B cell (primary cell): ENCODE measurements around the gene BTG1. TPM values are rescaled to one million over a fixed set of nuclear protein-coding genes. Genes with fewer than 3 reads are reported as not detected.

Experiments
- ATAC-seq: fragments of 200-7000 bp; cut with Tn5 transposase; one replicate; pipeline ENCODE4 v1.10.0; 2021; ENCODE audit warnings: low read depth, mild to moderate bottlenecking, moderate number of reproducible peaks, moderate library complexity
- CTCF ChIA-PET: fragments of 350-600 bp; sonication (Branson Sonifier 250); formaldehyde crosslinking; loops from one replicate; lab custom pipeline; 2021; ENCODE audit warnings: antibody characterized with exemption, inconsistent platforms; lab: Charles Lee
- POLR2A ChIA-PET: fragments of 350-600 bp; sonication (Branson Sonifier 250); formaldehyde crosslinking; loops from one replicate; lab custom pipeline; 2021; ENCODE audit warnings: antibody characterized with exemption; lab: Charles Lee
- DNase-seq: peaks from one replicate; pipeline ENCODE4 v3.0.0; 2013
- H2AFZ ChIP-seq: 2 replicates; pipeline ENCODE4 v1.6.1; 2012; ENCODE audit warnings: mild to moderate bottlenecking, low read depth, low read length; ENCODE audit not compliant: insufficient read depth, poor library complexity, severe bottlenecking
- H3K27ac ChIP-seq, 2 donors: 1 replicate in 1 of 2; 2 replicates in 1 of 2; pipeline ENCODE4 v1.5.1; 2012 to 2013; ENCODE audit warnings: low read length in 2 of 2, mild to moderate bottlenecking in 2 of 2, moderate library complexity in 1 of 2
- H3K27me3 ChIP-seq, 4 experiments: fragments of 200-600 bp in 1 of 4; sonication (generic) in 1 of 4; replicated peaks in 1 of 4; 1 replicate in 2 of 4; 2 replicates in 2 of 4; pipeline versions ENCODE4 v1.6.1 to v1.7.0; 2013 to 2016; ENCODE audit warnings: low read length in 3 of 4, mild to moderate bottlenecking in 2 of 4, mixed read lengths in 1 of 4, moderate library complexity in 1 of 4; ENCODE audit not compliant: insufficient read depth in 4 of 4, control insufficient read depth in 3 of 4; ENCODE audit errors: control extremely low read depth in 1 of 4
- H3K36me3 ChIP-seq, 2 experiments: replicated peaks in 1 of 2; 1 replicate in 1 of 2; 2 replicates in 1 of 2; pipeline versions ENCODE4 v1.6.1 to v1.7.1; 2013; ENCODE audit warnings: low read length in 1 of 2; ENCODE audit not compliant: insufficient read depth in 2 of 2, control insufficient read depth in 1 of 2; ENCODE audit errors: control extremely low read depth in 1 of 2, extremely low read depth in 1 of 2
- H3K4me1 ChIP-seq, 2 donors: fragments of 200-600 bp in 1 of 2; sonication (generic) in 1 of 2; 1 replicate in 1 of 2; 2 replicates in 1 of 2; pipeline versions ENCODE4 v1.5.1 to v1.6.1; 2013 to 2017; ENCODE audit warnings: low read length in 2 of 2; ENCODE audit not compliant: control insufficient read depth in 2 of 2, insufficient read depth in 2 of 2
- H3K4me2 ChIP-seq: replicated peaks from 2 replicates; pipeline ENCODE3; 2012; ENCODE audit warnings: mild to moderate bottlenecking, low read depth, low read length; ENCODE audit not compliant: poor library complexity, severe bottlenecking
- H3K4me3 ChIP-seq, 5 experiments: fragments of 200-600 bp in 1 of 5; sonication (generic) in 1 of 5; 1 replicate in 3 of 5; 2 replicates in 2 of 5; pipeline versions ENCODE4 v1.5.1 to v1.7.0; 2011 to 2016; ENCODE audit warnings: low read length in 4 of 5, mild to moderate bottlenecking in 4 of 5, low read depth in 2 of 5, control low read depth in 1 of 5, moderate library complexity in 1 of 5; ENCODE audit not compliant: insufficient read depth in 1 of 5; ENCODE audit errors: control extremely low read depth in 1 of 5, extremely low read depth in 1 of 5
- H3K79me2 ChIP-seq: fragments of 200-600 bp; sonication (generic); one replicate; pipeline ENCODE4 v1.6.0; 2016; ENCODE audit warnings: low read length; ENCODE audit not compliant: control insufficient read depth, insufficient read depth
- H3K9ac ChIP-seq: fragments of 200-600 bp; sonication (generic); 2 replicates; pipeline ENCODE4 v1.6.1; 2017; ENCODE audit warnings: mild to moderate bottlenecking, low read length, moderate library complexity
- H3K9me3 ChIP-seq, 3 donors: one replicate each; pipeline versions ENCODE4 v1.6.1 to v1.7.1; 2013; ENCODE audit warnings: low read length in 2 of 3; ENCODE audit not compliant: control insufficient read depth in 2 of 3, insufficient read depth in 1 of 3; ENCODE audit errors: control extremely low read depth in 1 of 3
- H4K20me1 ChIP-seq: 2 replicates; pipeline ENCODE4 v1.6.0; 2012; ENCODE audit warnings: mild to moderate bottlenecking, low read length; ENCODE audit not compliant: insufficient read depth, control insufficient read depth, poor library complexity, severe bottlenecking
- H3K27ac Mint-ChIP-seq: one replicate; pipeline ENCODE4 v1.8.0; 2021; ENCODE audit warnings: mixed read lengths
- H3K27me3 Mint-ChIP-seq: one replicate; pipeline ENCODE4 v1.8.0; 2021; ENCODE audit warnings: mixed read lengths
- H3K4me1 Mint-ChIP-seq: one replicate; pipeline ENCODE4 v1.8.0; 2021; ENCODE audit warnings: mixed read lengths
- H3K4me3 Mint-ChIP-seq: one replicate; pipeline ENCODE4 v1.8.0; 2021; ENCODE audit warnings: mixed read lengths
- H3K9me3 Mint-ChIP-seq: one replicate; pipeline ENCODE4 v1.8.0; 2022; ENCODE audit warnings: mixed read lengths; ENCODE audit not compliant: insufficient read depth
- EZH2 ChIP-seq: IDR thresholded peaks from 2 replicates; pipeline ENCODE4 v1.6.1; 2012; ENCODE audit warnings: borderline replicate concordance, low read depth, mild to moderate bottlenecking, moderate library complexity, low read length; ENCODE audit not compliant: insufficient read depth, poor library complexity, severe bottlenecking
- WGBS: methylation state at CpG from one replicate; pipeline ENCODE4 v1.1.5; 2013; ENCODE audit warnings: missing lambda C conversion rate; ENCODE audit not compliant: insufficient coverage; 5-methylcytosine and 5-hydroxymethylcytosine counted together
- intact Hi-C: fragments of 100-400 bp; cut with micrococcal nuclease; formaldehyde crosslinking; loops from one replicate; pipeline ENCODE4 v1.10.0; 2022
- polyA plus RNA-seq: library from polyadenylated mRNA; depleted of rRNA; stranded (reverse); fragments of >200 nt; gene quantifications from 2 replicates; pipeline ENCODE4 v1.2.3, GENCODE V29; 2012
- total RNA-seq, 2 donors: library from RNA; stranded (reverse); fragments of 120-200 nt in 1 of 2; gene quantifications; 1 replicate in 1 of 2; 2 replicates in 1 of 2; pipeline versions ENCODE4 v1.2.3 to v1.2.4, GENCODE V29; 2013 to 2022
- TF ChIP-seq, protein P1 (sequence below): fragments of 200-600 bp; IDR thresholded peaks from one replicate; pipeline ENCODE4 v1.8.0; 2022; ENCODE audit warnings: antibody characterized with exemption, mild to moderate bottlenecking

Gene BTG1
- total and polyA plus RNA-seq, 2 donors (not counting 1 experiment from before 2014, with no cell fraction given): 322 to 733 TPM

- H3K4me3 Mint-ChIP-seq: no peak overlapping the region
- no peaks in the 10 kb centered on the region for H3K27me3 Mint-ChIP-seq
- peak overlapping the region; percentile 39 for H3K27ac Mint-ChIP-seq
- no peaks in the 10 kb centered on the region for H3K79me2 ChIP-seq
- no peak for ATAC-seq
- CTCF ChIA-PET: no interaction called here
- no peaks in the 10 kb centered on the region for H3K9me3 Mint-ChIP-seq
- H3K9ac ChIP-seq: no peak overlapping the region
- no peaks in the 10 kb centered on the region for H3K9me3 ChIP-seq
- H3K4me1 Mint-ChIP-seq: peaks cover 43% of the 10 kb centered on the region
- no peaks in the 10 kb centered on the region for H3K36me3 ChIP-seq
- intact Hi-C loops: no loop called here
- TF ChIP-seq, protein P1, sequence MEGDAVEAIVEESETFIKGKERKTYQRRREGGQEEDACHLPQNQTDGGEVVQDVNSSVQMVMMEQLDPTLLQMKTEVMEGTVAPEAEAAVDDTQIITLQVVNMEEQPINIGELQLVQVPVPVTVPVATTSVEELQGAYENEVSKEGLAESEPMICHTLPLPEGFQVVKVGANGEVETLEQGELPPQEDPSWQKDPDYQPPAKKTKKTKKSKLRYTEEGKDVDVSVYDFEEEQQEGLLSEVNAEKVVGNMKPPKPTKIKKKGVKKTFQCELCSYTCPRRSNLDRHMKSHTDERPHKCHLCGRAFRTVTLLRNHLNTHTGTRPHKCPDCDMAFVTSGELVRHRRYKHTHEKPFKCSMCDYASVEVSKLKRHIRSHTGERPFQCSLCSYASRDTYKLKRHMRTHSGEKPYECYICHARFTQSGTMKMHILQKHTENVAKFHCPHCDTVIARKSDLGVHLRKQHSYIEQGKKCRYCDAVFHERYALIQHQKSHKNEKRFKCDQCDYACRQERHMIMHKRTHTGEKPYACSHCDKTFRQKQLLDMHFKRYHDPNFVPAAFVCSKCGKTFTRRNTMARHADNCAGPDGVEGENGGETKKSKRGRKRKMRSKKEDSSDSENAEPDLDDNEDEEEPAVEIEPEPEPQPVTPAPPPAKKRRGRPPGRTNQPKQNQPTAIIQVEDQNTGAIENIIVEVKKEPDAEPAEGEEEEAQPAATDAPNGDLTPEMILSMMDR: no peak
- no peak for TF ChIP-seq EZH2
- H3K4me1 ChIP-seq: peaks cover 20 to 21% of the 10 kb centered on the region in 2 donors
- H3K27me3 ChIP-seq: no peaks in the 10 kb centered on the region
- 100% methylated on average over 2 of the region's 10 CpGs for WGBS
- no peaks in the 10 kb centered on the region for H4K20me1 ChIP-seq
- H3K4me2 ChIP-seq: no peak overlapping the region
- DNase-seq: no peak
- no peak overlapping the region for H3K27ac ChIP-seq
- no peak overlapping the region for H3K4me3 ChIP-seq
- H2AFZ ChIP-seq: no peak overlapping the region
- POLR2A ChIA-PET: no interaction called here
Observed at GRCh38 chr12:92176646-92177045, 31.0 kb upstream of the BTG1 start.

DNA sequence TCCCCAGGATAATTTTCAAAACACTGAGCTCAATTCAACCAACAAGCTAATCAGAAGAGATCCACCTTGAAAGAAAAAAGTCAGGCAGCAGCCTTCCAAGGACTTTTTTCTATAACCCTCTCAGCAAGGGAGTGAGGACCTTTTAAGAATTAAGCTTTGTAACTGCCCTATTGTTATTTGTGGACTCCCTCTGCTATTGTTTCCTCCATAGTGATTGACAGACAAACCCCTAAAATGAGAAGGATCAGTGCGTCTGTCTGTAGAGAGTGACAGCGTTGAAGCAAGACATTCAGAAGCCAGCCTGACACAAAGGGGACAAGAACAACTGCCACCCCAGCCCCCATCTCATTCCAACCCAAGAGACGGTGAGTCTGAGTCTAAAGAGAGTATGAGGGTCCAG lies 30.3 kb upstream of the BTG1 start:
- Mint-ChIP-seq H3K9me3 (no peaks in the 10 kb centered on the region), H3K27me3 (no peaks in the 10 kb centered on the region), H3K4me3 (no peak overlapping the region), H3K27ac (peak overlapping the region; percentile 26), H3K4me1 (peaks cover 47% of the 10 kb centered on the region)
- no peak overlapping the region for H3K4me3 ChIP-seq
- peaks cover 26 to 28% of the 10 kb centered on the region in 2 donors for H3K4me1 ChIP-seq
- H3K36me3 ChIP-seq: no peaks in the 10 kb centered on the region
- intact Hi-C loops: no loop called here
- H2AFZ ChIP-seq: no peak overlapping the region
- ChIA-PET CTCF (no interaction called here), POLR2A (no interaction called here)
- no peaks in the 10 kb centered on the region for H3K27me3 ChIP-seq
- no peak overlapping the region for H3K4me2 ChIP-seq
- no peak for DNase-seq
- TF ChIP-seq EZH2: no peak
- TF ChIP-seq, protein P1: no peak
- H4K20me1 ChIP-seq: no peaks in the 10 kb centered on the region
- WGBS: no CpG with 5 or more reads among the region's 3 CpGs
- no peaks in the 10 kb centered on the region for H3K9me3 ChIP-seq
- H3K79me2 ChIP-seq: no peaks in the 10 kb centered on the region
- ATAC-seq: no peak
- H3K27ac ChIP-seq: no peak overlapping the region
- no peak overlapping the region for H3K9ac ChIP-seq
